Transverse colon (tissue), 4 donors: ENCODE data around the gene CFI.

Experiments used
- CTCF ChIP-seq, 5 experiments: fragments of 200-600 bp in 3 of 5; fragments of 450-650 bp in 2 of 5; sonication (generic) in 3 of 5; IDR thresholded peaks; 1 replicate in 2 of 5; 2 replicates in 3 of 5; pipeline ENCODE4 v1.5.1; 2016 to 2017; ENCODE audit warnings: antibody characterized with exemption in 5 of 5, inconsistent platforms in 3 of 5, mild to moderate bottlenecking in 2 of 5, moderate library complexity in 1 of 5
- EP300 ChIP-seq: sonication (generic); formaldehyde crosslinking; IDR thresholded peaks from one replicate; pipeline ENCODE4 v1.6.1; 2017; ENCODE audit warnings: antibody characterized with exemption, low read depth
- POLR2A ChIP-seq: fragments of 450-650 bp; IDR thresholded peaks from one replicate; pipeline ENCODE4 v1.6.1; 2016; ENCODE audit warnings: antibody characterized with exemption, mild to moderate bottlenecking, moderate library complexity
- POLR2AphosphoS5 ChIP-seq, 3 donors: sonication (generic); formaldehyde crosslinking; IDR thresholded peaks; one replicate each; pipeline ENCODE4 v1.6.1; 2016; ENCODE audit warnings: antibody characterized with exemption in 3 of 3

DNA sequence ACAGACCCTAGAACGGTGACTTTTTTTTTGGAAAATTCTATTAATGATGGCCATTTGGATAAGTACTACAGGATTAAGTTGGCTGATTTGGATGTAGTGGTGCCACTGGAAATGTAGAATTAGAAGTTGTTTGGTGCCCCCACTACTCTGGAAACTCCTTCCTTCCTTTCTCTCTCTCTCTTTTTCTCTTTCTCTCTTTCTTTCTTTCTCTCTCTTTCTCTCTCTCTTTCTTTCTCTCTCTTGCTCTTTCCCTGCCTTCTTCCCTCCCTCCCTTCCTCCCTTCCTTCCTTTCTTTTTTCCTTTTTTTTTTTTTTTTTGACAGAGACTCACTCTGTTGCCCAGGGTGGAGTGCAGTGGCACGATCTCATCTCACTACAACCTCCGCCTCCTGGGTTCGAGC, 16.5 kb upstream of the CFI start:
- TF ChIP-seq CTCF (IDR thresholded peaks at IDR 0.05) (no peak), POLR2A (no peak), POLR2AphosphoS5 (IDR thresholded peaks at IDR 0.05) (no peak), EP300 (no peak)
